Measurements from ENCODE around the gene POLR2L.

Gene POLR2L

DNA sequence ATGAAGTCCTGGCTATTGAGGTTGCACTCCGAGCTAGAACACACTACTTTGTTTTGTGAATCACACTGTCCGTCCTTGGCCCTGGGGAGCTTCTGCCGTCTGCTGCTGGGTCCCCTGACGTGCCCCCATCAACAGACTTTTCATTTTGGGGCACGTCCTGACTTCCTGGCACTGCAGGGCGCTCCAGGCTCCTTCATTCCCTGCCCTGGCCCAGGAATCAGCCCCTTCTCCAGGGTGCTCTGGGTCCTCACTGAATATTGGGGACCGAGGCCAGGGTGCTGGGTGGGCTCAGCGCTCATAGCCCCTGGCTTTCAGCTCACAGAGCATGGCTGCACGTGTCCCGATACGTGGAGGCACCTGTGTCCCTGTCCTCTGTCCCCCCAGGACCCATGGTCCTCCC, 22.6 kb upstream of the POLR2L start:
- DNase-seq (ENCODE audit: low spot score) = no peak
- TF ChIP-seq, protein P1, sequence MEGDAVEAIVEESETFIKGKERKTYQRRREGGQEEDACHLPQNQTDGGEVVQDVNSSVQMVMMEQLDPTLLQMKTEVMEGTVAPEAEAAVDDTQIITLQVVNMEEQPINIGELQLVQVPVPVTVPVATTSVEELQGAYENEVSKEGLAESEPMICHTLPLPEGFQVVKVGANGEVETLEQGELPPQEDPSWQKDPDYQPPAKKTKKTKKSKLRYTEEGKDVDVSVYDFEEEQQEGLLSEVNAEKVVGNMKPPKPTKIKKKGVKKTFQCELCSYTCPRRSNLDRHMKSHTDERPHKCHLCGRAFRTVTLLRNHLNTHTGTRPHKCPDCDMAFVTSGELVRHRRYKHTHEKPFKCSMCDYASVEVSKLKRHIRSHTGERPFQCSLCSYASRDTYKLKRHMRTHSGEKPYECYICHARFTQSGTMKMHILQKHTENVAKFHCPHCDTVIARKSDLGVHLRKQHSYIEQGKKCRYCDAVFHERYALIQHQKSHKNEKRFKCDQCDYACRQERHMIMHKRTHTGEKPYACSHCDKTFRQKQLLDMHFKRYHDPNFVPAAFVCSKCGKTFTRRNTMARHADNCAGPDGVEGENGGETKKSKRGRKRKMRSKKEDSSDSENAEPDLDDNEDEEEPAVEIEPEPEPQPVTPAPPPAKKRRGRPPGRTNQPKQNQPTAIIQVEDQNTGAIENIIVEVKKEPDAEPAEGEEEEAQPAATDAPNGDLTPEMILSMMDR (IDR thresholded peaks at IDR 0.05; ENCODE audit: extremely low read depth, insufficient read depth, missing control alignments) = no peak
- in situ Hi-C loops (cut with MboI; ENCODE audit: low pct_unique_long_range_greater_than_20kb, low sequenced_read_pairs, unreplicated experiment) = no loop called here

DNA sequence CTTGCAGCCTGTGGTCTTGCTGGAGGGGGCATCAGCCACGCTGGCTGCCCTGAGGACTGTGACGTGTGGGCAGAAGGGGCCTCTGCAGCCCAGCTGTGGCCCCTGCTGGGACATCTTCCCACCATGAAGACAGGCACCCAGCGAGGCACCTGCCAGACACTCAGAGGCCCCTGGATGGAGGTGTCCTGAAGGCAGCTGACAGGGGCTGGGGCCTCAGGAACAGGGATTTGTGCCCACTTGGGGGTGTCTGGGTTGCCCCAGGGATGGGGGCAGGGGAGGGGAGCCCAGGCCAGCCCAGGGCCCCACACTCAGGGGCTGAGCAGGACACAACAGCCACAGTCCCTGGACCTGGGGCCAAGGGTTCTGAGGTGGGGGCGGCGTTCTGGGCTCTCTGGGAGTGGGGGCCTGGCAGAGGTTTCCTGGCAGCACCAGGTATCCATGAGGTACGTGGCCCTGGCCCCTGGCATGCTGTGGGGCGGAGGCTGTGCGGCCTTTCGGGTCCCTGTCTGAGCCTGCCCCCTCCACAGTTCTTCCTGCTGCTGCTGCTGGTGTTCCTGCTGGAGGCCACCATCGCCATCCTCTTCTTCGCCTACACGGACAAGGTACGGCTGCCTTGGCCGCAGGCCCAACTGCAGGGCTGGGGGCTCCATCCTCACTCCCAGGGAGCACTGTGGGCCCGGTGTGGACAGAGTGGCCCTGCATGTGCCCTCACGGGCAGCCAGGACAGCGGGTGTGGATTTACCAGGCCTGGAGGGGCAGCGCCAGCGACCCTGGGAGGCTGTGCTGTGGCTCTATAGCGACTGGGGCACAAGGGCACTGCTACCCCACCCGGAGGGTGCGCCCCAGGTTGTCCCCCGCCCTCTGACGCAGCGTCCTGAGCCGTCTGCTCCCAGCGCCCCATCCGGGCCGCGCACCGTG, 21.8 kb upstream of the POLR2L start:
- TF ChIP-seq, protein P1 (IDR thresholded peaks at IDR 0.05; ENCODE audit: extremely low read depth, insufficient read depth, missing control alignments) = no peak
- in situ Hi-C loops (cut with MboI; ENCODE audit: low pct_unique_long_range_greater_than_20kb, low sequenced_read_pairs, unreplicated experiment) = no loop called here
- no peak for DNase-seq (ENCODE audit: low spot score)

DNA sequence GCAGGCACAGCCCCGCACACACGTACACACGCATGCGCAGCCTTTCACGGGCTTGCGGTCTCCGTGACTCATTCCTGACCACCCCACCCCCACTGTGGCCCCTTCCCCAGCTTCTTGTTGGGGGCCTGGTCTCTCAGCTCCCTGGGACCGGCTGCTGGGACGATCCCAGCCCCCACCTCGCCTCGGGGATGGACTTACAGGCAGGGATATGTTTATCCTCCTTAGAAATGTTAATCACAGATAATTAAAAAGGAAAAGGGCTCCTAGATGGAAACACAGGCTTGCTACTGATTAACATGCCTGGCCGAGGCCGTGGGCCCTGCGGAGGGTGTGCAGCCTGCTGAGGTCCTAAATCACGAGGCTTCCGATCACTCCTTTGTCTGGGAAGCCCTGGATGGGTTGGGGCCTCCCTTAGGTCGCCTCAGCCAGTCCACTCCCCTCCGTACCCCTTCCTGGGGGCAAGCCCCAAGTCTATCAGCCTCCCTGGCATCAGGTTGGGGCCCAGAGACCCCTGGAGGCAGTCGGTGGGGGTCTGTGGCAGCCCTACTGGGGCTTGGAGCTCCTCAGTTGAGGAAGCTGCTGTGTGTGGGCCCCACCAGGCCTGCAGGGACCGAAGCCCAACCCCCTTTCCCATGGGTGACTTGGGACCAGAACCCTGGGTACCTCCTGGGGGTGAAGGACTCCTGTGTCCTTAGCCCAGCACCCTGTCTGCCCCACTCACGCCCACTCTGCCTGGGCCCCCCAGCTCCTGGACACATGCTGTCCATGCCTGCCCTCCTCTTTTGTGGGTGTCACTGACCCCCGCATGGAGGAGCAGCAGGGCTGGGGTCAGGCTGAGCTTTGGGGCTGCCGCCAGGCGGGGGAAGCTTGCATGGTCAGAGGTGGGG, 20.9 kb upstream of the POLR2L start:
- TF ChIP-seq, protein P1 (IDR thresholded peaks at IDR 0.05; ENCODE audit: extremely low read depth, insufficient read depth, missing control alignments) = no peak
- in situ Hi-C loops (cut with MboI; ENCODE audit: low pct_unique_long_range_greater_than_20kb, low sequenced_read_pairs, unreplicated experiment) = no loop called here
- DNase-seq (ENCODE audit: low spot score) = no peak

DNA sequence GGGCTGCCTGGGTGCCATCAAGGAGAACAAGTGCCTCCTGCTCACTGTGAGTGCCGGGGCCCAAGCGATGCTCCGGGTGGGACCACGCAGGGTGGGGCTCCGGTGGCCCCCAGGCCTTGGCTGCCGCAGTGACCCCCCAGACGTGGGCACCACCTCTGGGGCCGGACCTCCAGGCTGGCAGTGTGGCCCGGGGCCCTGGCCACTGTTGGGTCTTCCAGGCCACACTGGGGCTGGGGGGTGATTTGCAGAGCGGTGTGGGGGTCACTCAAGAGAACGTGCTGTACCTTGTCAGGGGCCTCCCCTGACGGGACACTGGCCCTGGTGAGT, 20.3 kb upstream of the POLR2L start:
- TF ChIP-seq, protein P1 (IDR thresholded peaks at IDR 0.05; ENCODE audit: extremely low read depth, insufficient read depth, missing control alignments) = no peak
- DNase-seq (ENCODE audit: low spot score) = no peak
- in situ Hi-C loops (cut with MboI; ENCODE audit: low pct_unique_long_range_greater_than_20kb, low sequenced_read_pairs, unreplicated experiment) = no loop called here

DNA sequence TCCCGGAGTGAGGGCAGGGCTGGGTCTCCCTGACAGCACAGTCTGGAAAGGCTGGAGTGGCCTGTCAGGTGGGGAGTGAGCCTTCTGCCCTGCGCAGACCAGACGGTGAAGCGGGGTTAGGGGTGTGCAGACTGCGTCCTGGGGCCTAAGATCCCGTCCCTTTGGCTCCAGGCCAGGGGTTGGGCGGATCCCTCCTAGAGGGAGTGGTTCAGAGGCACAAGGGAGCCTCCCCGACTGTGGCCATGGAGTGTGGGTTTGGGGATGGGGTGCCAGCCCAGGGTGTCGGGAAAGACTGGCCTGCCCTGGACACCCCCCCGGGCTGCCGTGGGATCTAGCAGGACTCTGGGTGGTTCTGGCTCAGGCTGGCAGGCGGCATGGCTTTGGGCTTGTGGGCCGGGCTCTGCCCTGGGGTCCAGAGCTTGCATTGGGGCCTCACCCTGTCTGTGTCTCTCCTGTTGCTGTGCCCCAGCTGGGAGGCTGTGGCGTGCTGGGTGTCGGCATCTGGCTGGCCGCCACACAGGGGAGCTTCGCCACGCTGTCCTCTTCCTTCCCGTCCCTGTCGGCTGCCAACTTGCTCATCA, 19.8 kb upstream of the POLR2L start:
- in situ Hi-C loops (cut with MboI; ENCODE audit: low pct_unique_long_range_greater_than_20kb, low sequenced_read_pairs, unreplicated experiment) = no loop called here
- no peak for DNase-seq (ENCODE audit: low spot score)

DNA sequence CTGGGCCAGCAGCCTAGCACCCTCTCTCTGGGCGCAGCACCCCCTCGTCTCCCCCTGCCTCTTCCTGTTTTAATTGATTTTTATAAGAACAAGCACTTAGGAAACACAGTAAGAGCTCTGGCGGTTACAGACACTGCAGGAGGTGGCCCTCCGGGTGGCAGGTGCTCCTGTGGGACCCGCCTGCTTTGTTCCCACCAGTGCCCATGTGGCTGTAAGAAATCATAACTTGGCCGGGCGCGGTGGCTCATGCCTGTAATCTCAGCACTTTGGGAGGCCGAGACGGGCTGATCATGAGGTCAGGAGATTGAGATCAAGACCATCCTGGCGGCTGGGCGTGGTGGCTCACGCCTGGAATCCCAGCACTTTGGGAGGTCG, 18.8 kb upstream of the POLR2L start:
- TF ChIP-seq, protein P1 (IDR thresholded peaks at IDR 0.05; ENCODE audit: extremely low read depth, insufficient read depth, missing control alignments) = no peak
- in situ Hi-C loops (cut with MboI; ENCODE audit: low pct_unique_long_range_greater_than_20kb, low sequenced_read_pairs, unreplicated experiment) = no loop called here
- no peak for DNase-seq (ENCODE audit: low spot score)

More for the DNA sequence above, 19.8 kb upstream of the POLR2L start:
- TF ChIP-seq, protein P1 (IDR thresholded peaks at IDR 0.05; ENCODE audit: extremely low read depth, insufficient read depth, missing control alignments) = no peak

Measured in GM13977 (cell line).